KOPT-K1 (cell line): ENCODE results near the gene NTRK3.

Experiments used
- H3K27ac ChIP-seq: fragments of 200-600 bp; sonication (generic); 2 replicates; pipeline ENCODE4 v1.5.1; 2016; ENCODE audit warnings: antibody characterized with exemption, mild to moderate bottlenecking, low read depth, low read length; ENCODE audit not compliant: poor library complexity, severe bottlenecking
- H3K36me3 ChIP-seq: fragments of 200-600 bp; sonication (generic); 2 replicates; pipeline ENCODE4 v1.5.1; 2017; ENCODE audit warnings: antibody characterized with exemption, mild to moderate bottlenecking, low read length, moderate library complexity; ENCODE audit not compliant: insufficient read depth
- H3K9me3 ChIP-seq: fragments of 200-600 bp; sonication (generic); 2 replicates; pipeline ENCODE4 v1.5.1; 2017; ENCODE audit warnings: antibody characterized with exemption, low read length, mild to moderate bottlenecking; ENCODE audit not compliant: insufficient read depth, poor library complexity, severe bottlenecking

The NTRK3 gene

GRCh38 chr15:88256279-88257230, at the start of gene NTRK3:
NTRK3 (minus strand) TSS chr15:88256739; CDS start chr15:88256153, 586 bp downstream.
- no peaks in the 10 kb centered on the region for H3K36me3 ChIP-seq
- no peak within 1 kb of the TSS for H3K27ac ChIP-seq

DNA sequence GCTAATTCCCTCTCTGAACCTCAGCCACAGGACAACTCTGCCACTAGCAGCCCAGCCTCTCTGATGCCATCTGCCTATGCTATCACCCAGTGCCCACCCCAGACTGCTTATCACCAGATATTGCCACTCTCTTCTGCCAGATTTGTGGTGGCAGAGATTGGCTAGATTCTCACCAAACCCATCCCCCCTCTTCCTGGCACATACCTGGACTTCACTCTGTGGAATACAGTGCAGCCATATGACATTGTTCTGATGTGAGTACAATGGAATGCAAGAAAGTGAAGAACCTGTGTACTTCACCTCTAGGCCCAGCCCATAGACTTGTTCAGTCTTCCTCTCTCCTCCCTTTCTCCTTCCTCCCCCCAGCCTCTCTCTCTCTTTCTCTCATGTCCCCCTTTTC, 46.9 kb upstream of the NTRK3 start:
- H3K36me3 ChIP-seq, result no peaks in the 10 kb centered on the region
- no peak overlapping the region for H3K27ac ChIP-seq
- H3K9me3 ChIP-seq, result no peaks in the 10 kb centered on the region

More at GRCh38 chr15:88256279-88257230, at the start of gene NTRK3:
- no peaks in the 10 kb centered on the region for H3K9me3 ChIP-seq

DNA sequence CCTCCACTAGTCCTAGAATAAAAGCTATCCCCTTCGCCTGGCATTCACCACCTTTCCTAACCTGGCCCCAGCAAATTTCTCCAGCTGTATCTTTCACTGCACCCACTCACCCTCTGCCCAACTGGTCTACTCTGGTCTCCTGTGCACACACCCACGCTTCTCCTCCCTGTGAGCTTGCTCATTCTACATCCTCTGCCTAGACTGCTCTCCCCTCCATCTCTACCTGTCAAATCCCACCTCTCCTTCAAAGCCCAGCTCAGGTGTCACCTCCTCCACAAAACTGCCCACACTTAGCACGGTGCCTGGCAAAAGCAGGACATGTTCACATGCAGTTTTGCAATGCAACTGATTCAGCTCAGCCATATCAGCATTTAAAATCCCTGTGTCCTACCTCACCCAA, 45.8 kb upstream of the NTRK3 start:
- H3K27ac ChIP-seq, result no peak overlapping the region

GRCh38 chr15:88301311-88301710, 44.8 kb upstream of the NTRK3 start:
- Histone ChIP-seq H3K9me3 (no peaks in the 10 kb centered on the region), H3K36me3 (no peaks in the 10 kb centered on the region), H3K27ac (no peak overlapping the region)

More for the DNA sequence above, 45.8 kb upstream of the NTRK3 start:
- Histone ChIP-seq H3K9me3 (no peaks in the 10 kb centered on the region), H3K36me3 (no peaks in the 10 kb centered on the region)

GRCh38 chr15:88300861-88301260, 44.3 kb upstream of the NTRK3 start:
- no peak overlapping the region for H3K27ac ChIP-seq
- no peaks in the 10 kb centered on the region for H3K9me3 ChIP-seq
- H3K36me3 ChIP-seq, result no peaks in the 10 kb centered on the region

- H3K36me3 ChIP-seq, result no peaks in the 10 kb centered on the region
- H3K9me3 ChIP-seq, result no peaks in the 10 kb centered on the region
- H3K27ac ChIP-seq, result no peak overlapping the region
Measured at GRCh38 chr15:88300089-88300488, 43.5 kb upstream of the NTRK3 start.

DNA sequence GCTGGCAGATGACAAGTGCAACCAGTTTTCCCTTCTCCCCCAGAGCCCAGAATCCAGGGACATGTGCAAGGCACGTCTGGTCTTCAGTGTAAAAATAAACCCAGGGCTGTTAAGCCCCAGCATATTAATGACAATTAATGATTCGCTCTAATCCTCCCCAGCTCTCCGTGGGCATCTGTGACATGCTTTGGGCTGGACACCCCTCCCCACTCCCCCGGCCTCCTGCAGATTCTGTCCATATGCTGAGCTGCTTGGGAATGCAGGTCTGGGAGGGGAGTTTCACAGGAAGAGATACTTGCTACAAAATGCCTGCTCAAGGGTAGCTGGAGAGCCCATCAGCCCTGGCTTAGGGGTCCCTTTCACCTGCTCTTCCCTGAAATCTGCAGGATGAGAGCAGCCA, 43.0 kb upstream of the NTRK3 start:
- no peaks in the 10 kb centered on the region for H3K9me3 ChIP-seq
- H3K27ac ChIP-seq, result no peak overlapping the region
- no peaks in the 10 kb centered on the region for H3K36me3 ChIP-seq

- H3K36me3 ChIP-seq, result no peaks in the 10 kb centered on the region
- no peak overlapping the region for H3K27ac ChIP-seq
- no peaks in the 10 kb centered on the region for H3K9me3 ChIP-seq
Measured at GRCh38 chr15:88288661-88289060, 32.1 kb upstream of the NTRK3 start.

GRCh38 chr15:88288206-88288605, 31.7 kb upstream of the NTRK3 start:
- H3K27ac ChIP-seq, result no peak overlapping the region

DNA sequence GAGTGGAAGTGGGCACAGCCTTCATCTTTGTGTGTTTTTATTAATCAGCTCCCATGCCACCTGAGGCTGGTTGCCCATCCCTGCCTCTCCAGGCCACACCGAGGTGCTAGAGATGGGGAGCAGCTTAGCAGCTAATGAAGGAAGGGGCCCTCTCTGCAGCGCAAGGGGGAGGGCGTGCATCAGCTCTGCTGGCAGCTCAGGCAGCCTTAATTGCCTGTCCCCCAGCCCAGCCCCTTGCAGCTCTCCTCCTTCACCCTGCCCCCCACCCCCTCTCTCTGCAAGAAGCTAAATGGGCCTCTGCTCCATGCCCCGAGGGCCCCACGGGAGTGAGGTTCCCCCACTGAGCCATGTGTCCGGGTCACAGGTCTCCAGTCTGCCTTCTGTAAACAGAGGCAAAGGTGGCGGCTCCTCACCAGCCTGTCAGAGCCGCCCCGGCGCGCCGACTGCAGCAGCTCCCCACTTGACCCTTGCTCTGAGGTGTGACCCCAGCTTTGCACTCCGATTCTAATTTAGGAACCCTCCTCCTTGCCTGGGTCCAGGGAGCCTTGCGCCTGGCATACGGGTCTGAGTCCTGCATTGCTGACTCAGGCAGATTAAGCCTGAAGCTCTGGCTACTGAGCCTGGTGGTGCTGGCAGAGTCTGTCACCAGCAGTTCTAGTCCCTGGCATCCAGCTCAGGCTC, 27.9 kb upstream of the NTRK3 start:
- Histone ChIP-seq H3K36me3 (no peaks in the 10 kb centered on the region), H3K9me3 (no peaks in the 10 kb centered on the region), H3K27ac (no peak overlapping the region)

More at GRCh38 chr15:88288206-88288605, 31.7 kb upstream of the NTRK3 start:
- Histone ChIP-seq H3K36me3 (no peaks in the 10 kb centered on the region), H3K9me3 (no peaks in the 10 kb centered on the region)

DNA sequence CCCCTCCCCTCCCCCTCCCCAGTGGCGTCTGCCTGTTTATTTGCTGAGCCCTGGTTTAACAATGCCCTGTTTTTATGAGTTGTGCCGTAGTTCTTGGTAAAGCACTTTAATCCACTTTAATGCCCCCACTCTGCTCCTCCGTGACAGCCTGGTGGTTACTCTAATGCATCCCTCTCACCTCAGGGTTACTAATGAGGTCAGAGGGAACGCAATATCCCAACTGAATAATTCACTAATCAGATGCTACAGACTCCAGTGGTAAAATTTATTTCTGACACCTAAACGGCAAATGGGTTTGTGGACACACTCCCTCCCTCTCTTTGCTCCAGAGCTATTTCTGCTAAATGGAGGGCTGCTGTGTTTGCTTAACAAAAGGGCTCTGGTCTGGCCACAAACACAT, 26.1 kb upstream of the NTRK3 start:
- H3K9me3 ChIP-seq, result no peaks in the 10 kb centered on the region
- no peaks in the 10 kb centered on the region for H3K36me3 ChIP-seq
- H3K27ac ChIP-seq, result no peak overlapping the region

DNA sequence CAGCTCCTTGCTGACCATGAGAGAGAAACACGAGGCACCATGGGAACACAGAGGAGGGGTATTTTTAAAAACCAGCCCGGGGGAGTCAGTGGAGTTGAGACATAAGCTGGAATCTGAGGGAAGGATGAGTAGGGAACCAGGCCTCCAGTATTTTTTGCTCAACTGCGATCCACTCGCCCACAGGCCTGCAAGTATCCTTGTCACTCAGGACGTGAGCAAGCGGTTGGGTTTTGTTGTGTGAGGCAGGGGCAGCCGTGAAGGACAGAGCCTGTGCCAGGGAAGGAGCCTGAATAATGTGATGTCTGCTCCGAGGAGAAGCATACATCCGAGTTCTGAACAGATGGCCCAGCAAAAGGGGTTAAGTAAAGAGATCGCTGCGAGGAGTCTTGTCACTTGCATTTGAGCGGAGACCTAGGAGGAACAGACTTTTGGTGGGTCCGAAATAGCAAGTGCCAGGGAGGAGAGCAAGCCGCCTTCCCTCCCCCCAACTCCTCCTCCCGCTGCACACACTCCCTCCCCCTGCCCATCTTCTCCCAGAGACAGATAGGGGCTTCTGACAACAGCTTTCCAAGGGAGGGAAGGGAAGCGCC, 20.4 kb upstream of the NTRK3 start:
- no peak overlapping the region for H3K27ac ChIP-seq

GRCh38 chr15:88275804-88276203, 19.3 kb upstream of the NTRK3 start:
- Histone ChIP-seq H3K36me3 (no peaks in the 10 kb centered on the region), H3K9me3 (no peaks in the 10 kb centered on the region), H3K27ac (no peak overlapping the region)

More for the DNA sequence above, 20.4 kb upstream of the NTRK3 start:
- no peaks in the 10 kb centered on the region for H3K9me3 ChIP-seq
- no peaks in the 10 kb centered on the region for H3K36me3 ChIP-seq

- H3K27ac ChIP-seq, result no peak overlapping the region
- H3K36me3 ChIP-seq, result no peaks in the 10 kb centered on the region
- no peaks in the 10 kb centered on the region for H3K9me3 ChIP-seq
Measured at GRCh38 chr15:88274553-88275460, 18.3 kb upstream of the NTRK3 start.
